Anterior cingulate cortex (tissue), 58 donors: Measurements from ENCODE around the gene PIP5K1B.

Source experiments
- DNase-seq, 58 donors: peaks; one replicate each; lab custom pipeline; 2025; lab: John Stamatoyannopoulos, UW

Gene PIP5K1B

GRCh38 chr9:68804911-68805889, 100.2 kb downstream of the PIP5K1B start:
- no peak for DNase-seq

- DNase-seq = no peak
These were observed 101.0 kb downstream of the PIP5K1B start for GRCh38 chr9:68805890-68806517.

- DNase-seq = no peak
These were observed 103.4 kb downstream of the PIP5K1B start for GRCh38 chr9:68808338-68808890.

GRCh38 chr9:68817079-68817875, 112.2 kb downstream of the PIP5K1B start:
- DNase-seq = no peak

GRCh38 chr9:68819065-68819464, 114.0 kb downstream of the PIP5K1B start:
- DNase-seq = no peak

- no peak for DNase-seq
These were observed 116.9 kb downstream of the PIP5K1B start for GRCh38 chr9:68821911-68822310.

GRCh38 chr9:68822596-68823165, 117.6 kb downstream of the PIP5K1B start:
- DNase-seq = peak in 3 of 58 donors; percentile 4 to 31 (median 5)

- DNase-seq = peak in 1 of 58 donors; percentile 29
These were observed 120.9 kb downstream of the PIP5K1B start for GRCh38 chr9:68825762-68826472.

- DNase-seq = no peak
These were observed 123.1 kb downstream of the PIP5K1B start for GRCh38 chr9:68827837-68828744.

GRCh38 chr9:68832101-68832500, 127.1 kb downstream of the PIP5K1B start:
- no peak for DNase-seq

GRCh38 chr9:68832861-68833518, 128.0 kb downstream of the PIP5K1B start:
- DNase-seq = no peak

GRCh38 chr9:68834931-68835520, 130.0 kb downstream of the PIP5K1B start:
- DNase-seq = no peak

- DNase-seq = no peak
These were observed 131.7 kb downstream of the PIP5K1B start for GRCh38 chr9:68836788-68837187.

- no peak for DNase-seq
These were observed 133.2 kb downstream of the PIP5K1B start for GRCh38 chr9:68838245-68838644.

GRCh38 chr9:68841276-68842052, 136.4 kb downstream of the PIP5K1B start:
- DNase-seq = no peak

GRCh38 chr9:68842568-68842967, 137.5 kb downstream of the PIP5K1B start:
- DNase-seq = no peak

- no peak for DNase-seq
These were observed 138.2 kb downstream of the PIP5K1B start for GRCh38 chr9:68843239-68843638.
